NCI-H2029 treated with DMSO at 0.1 percent for 48 hours (cell line): ENCODE measurements around the gene SGPP2.
"Not testable (repeated sequence)": the region's sequence is repeated elsewhere in the genome, so short reads cannot be mapped to it uniquely, and the experiment has no call there.

Experiments
- DNase-seq: peaks from one replicate; lab custom pipeline; 2025; lab: John Stamatoyannopoulos, UW

The SGPP2 gene

GRCh38 chr2:222424276-222424728 lies at the start of gene SGPP2:
Gene SGPP2 (plus strand): TSS chr2:222424543. CDS start chr2:222424603, 60 bp downstream.
- no peak for DNase-seq

DNA sequence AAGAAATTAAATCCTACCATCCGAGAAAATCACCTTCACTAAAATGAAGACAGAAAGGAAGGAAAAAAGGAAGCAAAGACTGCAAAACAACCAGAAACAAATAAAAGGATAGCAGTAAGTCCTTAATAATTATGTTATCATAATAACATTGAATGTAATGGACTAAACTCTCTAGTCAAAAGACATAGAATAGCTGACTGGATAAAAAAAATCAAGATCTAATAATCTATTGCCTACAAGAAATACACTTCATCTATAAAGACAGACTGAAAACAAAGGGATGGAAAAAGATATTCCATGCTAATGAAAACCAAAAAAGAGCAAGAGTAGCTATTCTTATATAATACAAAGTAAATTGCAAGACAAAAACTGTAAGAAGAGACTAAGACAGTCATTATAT lies 48.5 kb upstream of the SGPP2 start:
- no peak for DNase-seq

DNA sequence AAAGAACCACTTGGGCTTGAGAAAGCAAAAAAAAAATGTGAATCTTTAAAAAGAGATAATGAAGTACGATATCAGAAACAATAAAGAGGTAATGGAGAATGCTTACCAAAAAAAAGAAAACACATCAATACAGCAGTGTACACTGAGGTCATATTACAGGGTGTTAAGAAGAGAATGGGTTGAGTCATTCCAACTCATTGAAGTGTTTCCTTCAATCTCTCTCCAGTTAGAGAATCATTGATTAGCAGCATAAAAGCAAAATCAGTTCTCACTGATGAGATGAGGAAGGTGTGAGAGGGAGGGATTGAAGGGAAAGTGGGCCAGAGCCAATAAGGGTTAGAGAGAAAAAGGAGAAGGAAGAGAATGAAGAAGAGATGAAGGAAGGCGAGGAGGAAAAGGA lies 43.9 kb upstream of the SGPP2 start:
- no peak for DNase-seq

DNA sequence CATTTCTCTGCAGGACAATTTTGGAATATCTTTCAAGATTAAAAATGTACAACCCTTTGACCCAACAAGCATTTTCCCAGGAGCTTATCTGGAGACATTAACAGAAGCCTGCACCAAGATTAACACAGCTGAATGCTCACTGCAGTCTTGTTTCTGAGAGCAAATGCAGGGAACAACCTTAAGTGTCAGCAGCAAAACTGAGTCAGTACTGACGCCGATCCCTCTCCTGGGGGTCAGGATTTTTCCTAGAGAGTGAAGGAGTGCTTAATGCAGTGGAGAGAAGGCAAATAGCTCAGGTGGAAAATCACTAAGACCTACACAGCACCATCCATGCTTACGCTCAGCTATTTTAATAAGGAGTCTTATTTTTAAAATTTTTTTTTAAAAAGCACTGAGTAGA lies 42.8 kb upstream of the SGPP2 start:
- DNase-seq = no peak

GRCh38 chr2:222383255-222383654 lies 41.1 kb upstream of the SGPP2 start:
- no peak for DNase-seq

GRCh38 chr2:222391743-222392285 lies 32.5 kb upstream of the SGPP2 start:
- no peak for DNase-seq

DNA sequence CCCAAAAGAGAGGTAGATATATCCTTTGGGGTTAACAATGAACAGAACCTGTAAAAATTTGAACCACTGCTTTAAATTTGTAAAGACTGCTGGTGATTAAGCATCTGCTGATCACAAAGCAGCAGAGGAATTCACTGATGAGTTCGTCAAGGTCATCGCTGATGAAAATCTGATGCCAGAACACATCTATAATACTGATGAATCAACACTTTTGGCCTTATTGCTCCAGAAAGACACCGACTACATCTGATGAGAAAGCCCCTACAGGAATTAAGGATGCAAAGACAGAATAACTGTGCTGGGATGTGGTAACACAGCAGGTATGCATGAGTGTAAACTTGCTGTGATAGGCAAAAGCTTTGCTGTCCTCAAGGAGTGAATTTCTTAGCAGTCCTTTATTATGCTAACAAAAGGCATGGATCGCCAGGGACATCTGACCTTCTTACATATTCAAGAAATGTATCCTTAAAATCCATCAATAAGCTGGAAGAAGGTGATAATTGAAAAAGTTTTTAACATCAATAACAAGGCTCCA lies 30.5 kb upstream of the SGPP2 start:
- no peak for DNase-seq

- DNase-seq = peak; percentile 58
Observed at GRCh38 chr2:222398446-222398885, 25.9 kb upstream of the SGPP2 start.

DNA sequence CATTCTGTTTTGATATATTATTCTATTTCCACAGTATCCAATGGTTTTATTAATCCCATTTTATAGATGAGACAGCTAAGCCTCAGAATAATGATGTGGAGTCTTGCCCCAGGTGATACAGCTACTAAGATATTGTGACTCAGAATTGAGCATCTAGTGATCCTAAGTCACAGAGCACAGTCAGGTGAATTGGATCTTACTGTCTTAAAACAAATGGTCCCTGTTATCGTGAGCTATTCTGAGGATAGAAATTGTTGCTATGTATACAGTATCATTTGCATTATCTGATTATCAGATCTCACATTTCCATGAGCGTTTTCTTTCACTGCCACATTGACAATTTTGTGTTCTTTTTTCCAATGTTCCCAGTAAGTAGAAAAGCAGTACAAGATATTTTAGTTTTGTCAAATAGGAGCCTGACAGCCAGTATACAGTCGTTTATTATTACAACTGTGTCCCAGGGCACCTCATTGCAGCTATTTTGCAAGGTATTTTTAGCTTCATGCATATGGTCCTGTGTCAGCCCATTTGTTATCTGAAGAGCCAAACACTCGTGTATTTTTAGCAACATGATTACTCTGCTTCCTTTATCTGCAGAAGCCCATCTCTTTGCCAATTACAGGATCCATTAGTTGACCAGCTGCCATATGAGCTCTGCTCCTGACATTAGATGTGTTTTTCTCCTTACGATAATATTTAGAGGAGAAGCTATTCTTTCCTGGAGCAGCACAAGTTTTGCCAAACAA lies 25.1 kb upstream of the SGPP2 start:
- peak; percentile 83 for DNase-seq

DNA sequence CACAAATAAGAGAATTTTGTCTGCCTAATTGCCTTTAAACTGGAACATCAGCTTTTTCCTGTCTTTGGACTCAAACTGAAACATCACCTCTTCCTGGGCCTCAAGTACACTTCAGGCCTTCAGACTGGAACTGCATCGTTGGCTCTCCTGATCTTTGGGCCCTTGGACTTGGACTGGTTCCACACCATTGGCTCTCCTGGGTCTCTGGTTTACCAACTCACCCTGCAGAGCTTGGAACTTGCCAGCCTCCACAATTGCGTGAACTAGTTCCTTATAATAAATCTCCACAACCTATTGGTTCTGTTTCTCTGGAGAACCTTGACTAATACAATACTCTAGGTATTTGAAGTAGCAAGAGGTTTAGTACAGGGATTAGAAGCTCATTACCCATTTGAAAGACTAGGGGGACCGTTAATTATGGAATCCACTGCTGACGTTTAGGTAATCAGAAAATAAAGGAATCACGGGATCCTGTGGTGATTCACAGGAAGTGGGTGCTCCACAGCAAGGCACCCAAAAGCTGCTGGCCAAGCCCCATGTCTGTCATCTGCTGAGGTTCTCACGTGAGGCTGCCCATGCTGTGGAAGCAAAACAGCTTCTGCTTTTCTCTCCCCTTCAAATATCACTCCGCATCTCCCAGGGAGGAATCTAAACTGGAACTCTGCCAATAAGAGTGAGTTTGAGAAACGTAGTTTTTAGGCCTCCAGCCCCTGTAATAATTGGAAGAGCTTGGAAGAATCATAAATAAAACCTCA lies 20.0 kb upstream of the SGPP2 start:
- DNase-seq = peak; percentile 20

DNA sequence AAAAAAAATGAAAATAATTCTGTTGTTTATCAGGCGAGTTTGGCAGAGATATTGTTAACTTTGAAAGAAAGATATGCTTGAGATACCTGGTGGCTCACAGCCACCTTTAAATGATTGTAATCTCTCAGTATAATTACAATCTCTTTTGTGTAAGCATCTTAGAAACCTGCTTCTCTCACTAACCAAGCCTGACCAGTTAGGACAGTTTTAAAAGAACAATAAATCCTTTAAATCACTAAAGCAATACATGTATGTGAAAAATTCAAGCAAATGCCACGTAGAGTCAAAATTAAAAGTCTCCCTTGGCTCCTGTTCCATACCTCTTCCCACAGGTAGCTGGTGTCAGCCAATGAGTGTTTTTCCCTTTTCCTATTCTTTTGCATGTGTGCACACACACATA lies 15.7 kb upstream of the SGPP2 start:
- DNase-seq = no peak

DNA sequence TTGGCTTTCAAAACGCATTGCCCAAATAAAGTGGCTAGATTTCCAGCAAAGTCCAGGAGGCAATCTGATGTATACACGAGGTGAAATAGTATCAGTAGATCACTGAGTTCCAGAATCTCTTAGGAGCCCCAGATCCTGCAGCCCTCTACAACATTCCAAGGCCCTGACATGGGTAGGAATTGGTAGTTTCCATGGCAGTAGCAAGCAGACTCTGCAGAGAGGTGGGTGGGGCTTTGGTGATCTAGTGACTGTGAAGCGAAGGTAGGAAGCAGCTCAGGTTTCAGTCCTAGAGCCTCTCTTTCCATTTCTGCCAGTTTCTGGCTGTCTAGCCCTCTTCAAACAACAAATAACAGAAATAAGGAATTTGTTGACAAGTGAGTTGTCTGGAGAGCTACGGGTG lies 13.8 kb upstream of the SGPP2 start:
- peak; percentile 72 for DNase-seq

DNA sequence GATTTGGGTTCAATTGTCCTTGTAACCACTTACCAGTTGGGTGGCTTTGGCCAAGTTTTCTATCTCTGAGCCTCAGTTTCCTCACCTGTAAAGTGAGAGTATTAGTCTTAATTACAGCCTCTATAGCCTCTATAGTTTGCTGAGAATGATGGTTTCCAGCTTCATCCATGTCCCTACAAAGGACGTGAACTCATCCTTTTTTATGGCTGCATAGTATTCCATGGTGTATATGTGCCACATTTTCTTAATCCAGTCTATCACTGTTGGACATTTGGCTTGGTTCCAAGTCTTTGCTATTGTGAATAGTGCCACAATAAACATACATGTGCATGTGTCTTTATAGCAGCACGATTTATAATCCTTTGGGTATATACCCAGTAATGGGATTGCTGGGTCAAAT lies 12.0 kb upstream of the SGPP2 start:
- DNase-seq = not testable (repeated sequence)

GRCh38 chr2:222413295-222413911 lies 10.9 kb upstream of the SGPP2 start:
- no peak for DNase-seq

DNA sequence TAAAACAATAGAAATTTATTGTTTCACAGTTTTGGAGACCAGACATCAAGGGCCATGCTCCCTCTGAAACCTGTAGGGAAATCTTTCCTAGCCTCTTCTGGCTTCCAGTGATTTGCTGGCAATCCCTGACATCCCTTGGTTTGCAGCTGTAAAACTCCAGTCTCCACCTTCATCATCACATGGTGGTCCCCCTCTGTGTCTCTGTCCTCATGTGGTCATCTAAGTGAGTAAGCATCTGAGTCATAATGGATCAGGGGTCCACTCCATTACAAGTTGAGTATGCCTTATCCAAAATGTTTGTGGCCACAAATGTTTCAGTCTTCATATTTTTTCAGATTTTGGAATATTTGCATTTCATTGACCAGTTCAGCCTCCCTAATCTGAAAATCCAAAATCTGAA lies 5.6 kb upstream of the SGPP2 start:
- DNase-seq = no peak

DNA sequence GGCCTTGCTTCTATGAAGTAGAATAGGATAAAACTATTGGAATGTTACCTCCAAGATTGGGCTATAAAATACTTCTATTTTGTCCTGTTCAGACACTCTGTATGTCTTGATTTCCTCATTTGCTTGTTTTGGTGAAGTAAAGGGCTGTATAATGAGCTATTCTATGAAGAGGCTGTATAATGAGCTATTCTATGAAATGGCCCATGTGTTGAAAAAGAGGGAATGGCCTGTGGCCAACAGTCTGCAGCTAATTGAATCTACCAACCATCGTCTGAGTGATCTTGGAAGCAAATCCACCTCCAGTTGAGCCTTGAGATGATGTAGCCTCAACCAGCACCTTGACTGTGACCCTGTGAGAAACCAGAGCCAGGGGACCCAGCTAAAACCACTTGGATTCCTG lies 3.8 kb upstream of the SGPP2 start:
- DNase-seq = no peak

DNA sequence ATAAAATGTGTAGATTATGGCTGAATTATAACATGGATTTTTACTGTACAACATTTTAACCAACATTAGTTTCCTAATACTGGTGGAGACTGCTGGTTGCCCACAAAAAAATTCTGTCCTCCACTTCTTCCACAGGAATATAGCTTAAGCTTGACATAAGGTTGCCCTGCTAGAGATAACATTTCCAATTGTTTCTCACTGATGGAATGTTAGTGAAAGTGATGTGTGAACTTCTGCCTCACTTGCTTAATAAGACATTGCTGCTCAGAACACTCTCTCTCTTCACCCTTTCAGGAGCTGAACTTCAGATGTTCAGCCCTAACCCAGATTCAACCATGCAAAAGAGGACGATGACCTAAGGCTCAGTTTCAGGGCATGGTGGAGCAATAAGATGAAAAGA lies 2.7 kb upstream of the SGPP2 start:
- no peak for DNase-seq

DNA sequence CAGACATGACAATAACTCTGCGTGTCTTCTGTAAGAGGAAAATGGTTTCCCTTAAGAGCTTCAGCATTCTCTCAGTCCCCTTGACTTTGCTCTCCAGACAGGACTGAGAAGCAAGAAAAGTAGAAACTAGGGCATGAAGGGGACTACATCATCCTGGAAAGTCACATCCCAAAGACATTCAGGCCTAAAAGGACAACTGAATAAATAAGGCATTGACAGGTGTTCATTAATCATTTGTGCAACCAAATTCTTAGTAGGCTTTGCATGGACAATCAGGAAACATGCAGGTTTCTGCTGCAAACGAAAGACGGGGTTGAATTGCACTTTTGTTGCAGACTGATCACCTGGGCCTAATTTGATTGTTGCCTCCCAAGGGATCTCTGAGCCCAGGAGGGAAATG lies 1.2 kb upstream of the SGPP2 start:
- no peak for DNase-seq

GRCh38 chr2:222423632-222424275 lies 589 bp upstream of the SGPP2 start:
- DNase-seq = no peak

GRCh38 chr2:222424729-222425671 lies 657 bp downstream of the SGPP2 start:
- no peak for DNase-seq
